RWPE1 (cell line): Measurements from ENCODE around the gene NFIA.

Experiments used
- CTCF ChIA-PET: fragments of 350-600 bp; sonication (Branson Sonifier 250); formaldehyde crosslinking; extraction: SDS; loops from one replicate; lab custom pipeline; 2021; lab: Yijun Ruan, JAX
- POLR2A ChIA-PET: fragments of 400-600 bp; formaldehyde crosslinking; extraction: SDS; loops from one replicate; lab custom pipeline; 2020; ENCODE audit warnings: antibody characterized with exemption; ENCODE audit not compliant: low non-redundant PET; lab: Yijun Ruan, JAX
- DNase-seq: peaks from one replicate; pipeline ENCODE4 v3.0.0; 2012; ENCODE audit warnings: low spot score
- H3K27ac ChIP-seq: fragments of 450-650 bp; 2 replicates; pipeline ENCODE4 v1.5.1; 2017
- CTCF ChIP-seq: fragments of 450-650 bp; conservative IDR thresholded peaks from 2 replicates; pipeline ENCODE4 v1.5.1; 2017; ENCODE audit warnings: low read depth, mild to moderate bottlenecking

The NFIA gene

GRCh38 chr1:61439234-61439633 lies 356.9 kb downstream of the NFIA start:
- POLR2A ChIA-PET = no interaction called here
- CTCF ChIA-PET = no interaction called here
- H3K27ac ChIP-seq = no peak overlapping the region
- TF ChIP-seq CTCF = no peak
- DNase-seq = no peak

- DNase-seq = no peak
- CTCF ChIA-PET = interaction anchor here (0.6 kb wide), 1 partner anchor 347 kb away, joined by 3 read pairs; no protein-coding TSS in a partner anchor
- POLR2A ChIA-PET = no interaction called here
- no peak overlapping the region for H3K27ac ChIP-seq
- no peak for TF ChIP-seq CTCF
These were observed 359.4 kb downstream of the NFIA start for GRCh38 chr1:61441723-61442262.

- TF ChIP-seq CTCF = no peak
- no peak for DNase-seq
- POLR2A ChIA-PET = no interaction called here
- H3K27ac ChIP-seq = no peak overlapping the region
- CTCF ChIA-PET = no interaction called here
These were observed 360.2 kb downstream of the NFIA start for GRCh38 chr1:61442544-61442943.

- H3K27ac ChIP-seq = no peak overlapping the region
- ChIA-PET POLR2A (no interaction called here), CTCF (interaction anchor here (0.7 kb wide), 1 partner anchor 489 kb away, joined by 3 read pairs; no protein-coding TSS in a partner anchor)
- no peak for TF ChIP-seq CTCF
- DNase-seq = no peak
These were observed 361.9 kb downstream of the NFIA start for GRCh38 chr1:61444288-61444687.

- ChIA-PET CTCF (no interaction called here), POLR2A (no interaction called here)
- DNase-seq = no peak
- no peak for TF ChIP-seq CTCF
- no peak overlapping the region for H3K27ac ChIP-seq
These were observed 363.0 kb downstream of the NFIA start for GRCh38 chr1:61445269-61445825.

GRCh38 chr1:61446531-61446991 lies 364.2 kb downstream of the NFIA start:
- peak overlapping the region; percentile 9; the same call in 1 of the 2 replicates for H3K27ac ChIP-seq
- no peak for TF ChIP-seq CTCF
- ChIA-PET POLR2A (no interaction called here), CTCF (interaction anchor here (0.6 kb wide), 1 partner anchor 181 kb away, joined by 3 read pairs; no protein-coding TSS in a partner anchor)
- DNase-seq = no peak
